ENCODE measurements around the gene NCAPG.

The NCAPG gene

DNA sequence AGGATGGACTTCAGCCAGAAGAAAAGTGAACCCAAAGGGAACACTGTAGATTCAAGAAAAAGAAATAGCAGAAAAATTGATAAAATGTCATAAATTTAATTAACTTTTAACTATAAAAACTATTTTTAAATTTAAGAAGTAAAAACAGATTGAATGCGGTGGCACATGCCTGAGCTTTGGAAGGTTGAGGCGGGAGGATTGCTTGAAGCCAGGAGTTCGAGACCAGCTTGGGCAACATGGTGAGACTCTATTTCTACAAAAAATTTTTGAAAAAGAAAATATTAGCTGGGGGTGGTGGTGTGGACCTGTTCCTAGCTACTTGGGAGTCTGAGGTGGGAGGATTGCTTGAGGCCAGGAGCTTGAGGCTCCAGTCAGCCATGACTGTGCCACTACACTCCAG, 32.3 kb upstream of the NCAPG start:
- H3K9ac ChIP-seq (ENCODE audit: low read length), result no peak overlapping the region
- no peaks in the 10 kb centered on the region for H3K36me3 ChIP-seq (ENCODE audit: control insufficient read depth, insufficient read depth, low read length)
- H3K4me1 ChIP-seq (ENCODE audit: control insufficient read depth, insufficient read depth, low read length), result peaks cover 10% of the 10 kb centered on the region
- no peak overlapping the region for H3K4me3 ChIP-seq (ENCODE audit: low read length)
- no peaks in the 10 kb centered on the region for H3K9me3 ChIP-seq (ENCODE audit: control insufficient read depth, low read length)
- H3K27me3 ChIP-seq (ENCODE audit: control insufficient read depth, insufficient read depth, low read length), result peaks cover 33% of the 10 kb centered on the region

DNA sequence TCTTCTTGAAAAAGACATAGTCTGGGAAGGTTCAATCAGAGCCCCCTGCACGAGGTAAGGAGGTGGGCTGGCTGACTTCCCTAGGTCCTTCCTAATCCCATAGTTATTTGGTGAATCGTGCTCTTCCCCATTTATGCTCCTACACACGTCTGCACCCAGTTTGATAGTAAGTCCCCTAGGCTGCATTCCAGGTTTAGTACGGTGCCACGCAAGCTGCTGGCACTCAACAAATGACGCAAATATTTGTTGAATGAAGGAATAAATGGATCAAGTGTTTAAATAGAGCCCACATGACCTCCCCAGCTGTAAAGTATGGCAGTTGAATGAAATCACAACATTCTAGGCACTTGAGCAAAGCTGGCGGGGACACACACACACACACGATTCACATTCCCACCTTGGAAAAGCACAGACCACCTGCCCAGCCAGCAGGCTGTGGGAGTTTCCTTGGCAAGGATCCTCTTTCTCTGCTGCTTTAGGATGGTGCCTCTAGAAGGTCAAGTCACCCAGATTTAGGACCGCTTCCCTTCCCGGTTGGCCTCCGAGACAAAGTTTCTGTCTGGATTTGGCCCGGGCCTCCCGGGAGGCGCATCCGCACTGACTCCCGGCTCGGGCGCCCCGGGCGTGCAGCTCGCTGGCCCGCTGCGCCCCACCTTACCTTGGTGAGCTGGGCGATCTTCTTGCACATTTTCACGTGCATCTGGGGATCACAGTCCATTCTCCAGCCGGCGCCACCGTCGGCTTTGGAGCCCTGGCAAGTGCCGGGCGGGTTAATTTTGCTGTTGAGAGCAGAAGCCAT, 30.1 kb upstream of the NCAPG start:
- Histone ChIP-seq H3K27me3 (ENCODE audit: control insufficient read depth, insufficient read depth, low read length) (peaks cover 33% of the 10 kb centered on the region), H3K9me3 (ENCODE audit: control insufficient read depth, low read length) (no peaks in the 10 kb centered on the region), H3K36me3 (ENCODE audit: control insufficient read depth, insufficient read depth, low read length) (no peaks in the 10 kb centered on the region), H3K4me1 (ENCODE audit: control insufficient read depth, insufficient read depth, low read length) (peaks cover 10% of the 10 kb centered on the region), H3K9ac (ENCODE audit: low read length) (peak overlapping the region; percentile 39), H3K4me3 (ENCODE audit: low read length) (peak overlapping the region; percentile 47)

- Histone ChIP-seq H3K27me3 (ENCODE audit: control insufficient read depth, insufficient read depth, low read length) (peaks cover 33% of the 10 kb centered on the region), H3K36me3 (ENCODE audit: control insufficient read depth, insufficient read depth, low read length) (no peaks in the 10 kb centered on the region), H3K4me1 (ENCODE audit: control insufficient read depth, insufficient read depth, low read length) (peaks cover 10% of the 10 kb centered on the region), H3K4me3 (ENCODE audit: low read length) (peak within 1 kb of the TSS; percentile 47), H3K9ac (ENCODE audit: low read length) (peak within 1 kb of the TSS; percentile 39), H3K9me3 (ENCODE audit: control insufficient read depth, low read length) (no peaks in the 10 kb centered on the region)
Observed at GRCh38 chr4:17781300-17782287, 29.2 kb upstream of the NCAPG start, which contains the start of gene FAM184B. Gene FAM184B (minus strand): TSS chr4:17781621. CDS start chr4:17781299, 322 bp downstream.

GRCh38 chr4:17785858-17786257, 24.9 kb upstream of the NCAPG start:
- Histone ChIP-seq H3K9me3 (ENCODE audit: control insufficient read depth, low read length) (no peaks in the 10 kb centered on the region), H3K27me3 (ENCODE audit: control insufficient read depth, insufficient read depth, low read length) (peaks cover 18% of the 10 kb centered on the region), H3K4me3 (ENCODE audit: low read length) (no peak overlapping the region), H3K4me1 (ENCODE audit: control insufficient read depth, insufficient read depth, low read length) (peaks cover 5% of the 10 kb centered on the region), H3K9ac (ENCODE audit: low read length) (no peak overlapping the region), H3K36me3 (ENCODE audit: control insufficient read depth, insufficient read depth, low read length) (no peaks in the 10 kb centered on the region)

DNA sequence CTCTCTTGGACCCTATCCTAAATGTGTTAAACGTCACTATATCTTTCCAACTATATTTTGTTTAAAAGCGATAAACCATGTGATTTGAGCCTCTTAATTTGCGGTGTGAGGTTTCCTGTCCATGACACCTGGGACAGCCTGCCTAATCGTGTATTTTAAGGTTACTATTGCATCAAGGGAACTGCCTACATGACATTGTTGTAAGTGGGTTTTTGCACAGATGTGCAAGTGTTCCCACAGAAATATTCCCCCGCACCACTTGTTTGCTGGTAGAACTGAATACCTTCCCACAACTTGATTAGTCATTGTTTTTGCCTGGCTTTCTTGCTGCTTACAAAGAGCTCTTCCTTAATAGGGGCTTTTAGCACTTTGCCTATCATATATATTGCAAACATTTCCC, 24.2 kb upstream of the NCAPG start:
- Histone ChIP-seq H3K4me1 (ENCODE audit: control insufficient read depth, insufficient read depth, low read length) (peaks cover 3% of the 10 kb centered on the region), H3K9ac (ENCODE audit: low read length) (no peak overlapping the region), H3K4me3 (ENCODE audit: low read length) (no peak overlapping the region), H3K9me3 (ENCODE audit: control insufficient read depth, low read length) (no peaks in the 10 kb centered on the region), H3K27me3 (ENCODE audit: control insufficient read depth, insufficient read depth, low read length) (peaks cover 11% of the 10 kb centered on the region), H3K36me3 (ENCODE audit: control insufficient read depth, insufficient read depth, low read length) (no peaks in the 10 kb centered on the region)

- Histone ChIP-seq H3K4me1 (ENCODE audit: control insufficient read depth, insufficient read depth, low read length) (no peaks in the 10 kb centered on the region), H3K9me3 (ENCODE audit: control insufficient read depth, low read length) (no peaks in the 10 kb centered on the region), H3K27me3 (ENCODE audit: control insufficient read depth, insufficient read depth, low read length) (peaks cover 4% of the 10 kb centered on the region), H3K36me3 (ENCODE audit: control insufficient read depth, insufficient read depth, low read length) (no peaks in the 10 kb centered on the region), H3K4me3 (ENCODE audit: low read length) (no peak overlapping the region), H3K9ac (ENCODE audit: low read length) (no peak overlapping the region)
Observed at GRCh38 chr4:17787315-17787714, 23.5 kb upstream of the NCAPG start.

DNA sequence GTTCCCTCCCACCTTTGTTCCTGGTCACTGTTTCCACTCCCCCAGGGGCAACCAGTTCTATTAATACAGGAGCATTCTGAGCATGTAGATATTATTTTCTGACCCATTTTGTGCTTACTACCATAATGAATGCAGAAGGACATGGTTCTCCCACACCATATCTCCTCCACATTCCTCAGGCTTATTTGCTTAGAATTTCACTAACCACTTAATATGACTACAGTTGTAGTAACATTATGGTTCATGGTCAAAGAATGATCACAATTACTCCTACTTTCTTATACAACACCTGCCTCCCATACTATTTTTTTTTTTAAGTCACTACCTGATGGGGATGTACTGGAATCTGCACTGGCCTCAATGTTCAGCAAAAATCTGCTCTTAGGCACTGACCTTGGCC, 21.8 kb upstream of the NCAPG start:
- Histone ChIP-seq H3K27me3 (ENCODE audit: control insufficient read depth, insufficient read depth, low read length) (no peaks in the 10 kb centered on the region), H3K4me3 (ENCODE audit: low read length) (no peak overlapping the region), H3K4me1 (ENCODE audit: control insufficient read depth, insufficient read depth, low read length) (no peaks in the 10 kb centered on the region), H3K9ac (ENCODE audit: low read length) (no peak overlapping the region), H3K9me3 (ENCODE audit: control insufficient read depth, low read length) (no peaks in the 10 kb centered on the region), H3K36me3 (ENCODE audit: control insufficient read depth, insufficient read depth, low read length) (no peaks in the 10 kb centered on the region)

GRCh38 chr4:17794730-17795129, 16.0 kb upstream of the NCAPG start:
- Histone ChIP-seq H3K4me1 (ENCODE audit: control insufficient read depth, insufficient read depth, low read length) (no peaks in the 10 kb centered on the region), H3K27me3 (ENCODE audit: control insufficient read depth, insufficient read depth, low read length) (no peaks in the 10 kb centered on the region), H3K36me3 (ENCODE audit: control insufficient read depth, insufficient read depth, low read length) (no peaks in the 10 kb centered on the region), H3K4me3 (ENCODE audit: low read length) (no peak overlapping the region), H3K9me3 (ENCODE audit: control insufficient read depth, low read length) (no peaks in the 10 kb centered on the region), H3K9ac (ENCODE audit: low read length) (no peak overlapping the region)

DNA sequence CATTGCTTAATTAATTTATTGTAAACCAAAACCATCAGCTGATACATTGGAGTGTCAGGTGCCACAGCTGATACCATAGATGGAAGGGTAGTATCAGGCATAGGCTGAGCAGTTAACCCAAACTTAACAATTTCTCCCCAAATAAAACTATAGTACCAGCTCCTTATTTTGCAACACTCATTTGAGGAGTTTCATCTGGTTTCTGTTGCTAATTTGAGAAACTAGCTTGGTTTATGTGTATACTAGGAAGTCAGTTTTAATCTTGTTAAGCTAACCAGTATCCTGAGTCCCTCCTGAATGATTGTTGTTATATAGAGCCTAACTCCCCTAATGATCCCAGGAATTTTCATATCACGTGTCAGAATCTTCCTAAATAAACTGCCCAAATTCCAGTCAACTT, 13.0 kb upstream of the NCAPG start:
- no peak overlapping the region for H3K4me3 ChIP-seq (ENCODE audit: low read length)
- no peak overlapping the region for H3K9ac ChIP-seq (ENCODE audit: low read length)
- no peaks in the 10 kb centered on the region for H3K36me3 ChIP-seq (ENCODE audit: control insufficient read depth, insufficient read depth, low read length)
- H3K4me1 ChIP-seq (ENCODE audit: control insufficient read depth, insufficient read depth, low read length), result no peaks in the 10 kb centered on the region
- no peaks in the 10 kb centered on the region for H3K9me3 ChIP-seq (ENCODE audit: control insufficient read depth, low read length)
- no peaks in the 10 kb centered on the region for H3K27me3 ChIP-seq (ENCODE audit: control insufficient read depth, insufficient read depth, low read length)

- Histone ChIP-seq H3K4me1 (ENCODE audit: control insufficient read depth, insufficient read depth, low read length) (peaks cover 6% of the 10 kb centered on the region), H3K27me3 (ENCODE audit: control insufficient read depth, insufficient read depth, low read length) (no peaks in the 10 kb centered on the region), H3K4me3 (ENCODE audit: low read length) (no peak overlapping the region), H3K36me3 (ENCODE audit: control insufficient read depth, insufficient read depth, low read length) (peaks cover 6% of the 10 kb centered on the region), H3K9me3 (ENCODE audit: control insufficient read depth, low read length) (no peaks in the 10 kb centered on the region), H3K9ac (ENCODE audit: low read length) (no peak overlapping the region)
Observed at GRCh38 chr4:17805580-17806155, 5.1 kb upstream of the NCAPG start.

GRCh38 chr4:17807446-17807845, 3.3 kb upstream of the NCAPG start:
- no peak overlapping the region for H3K4me3 ChIP-seq (ENCODE audit: low read length)
- peak overlapping the region; percentile 5 for H3K9ac ChIP-seq (ENCODE audit: low read length)
- peaks cover 6% of the 10 kb centered on the region for H3K4me1 ChIP-seq (ENCODE audit: control insufficient read depth, insufficient read depth, low read length)
- H3K9me3 ChIP-seq (ENCODE audit: control insufficient read depth, low read length), result no peaks in the 10 kb centered on the region
- H3K27me3 ChIP-seq (ENCODE audit: control insufficient read depth, insufficient read depth, low read length), result no peaks in the 10 kb centered on the region
- peaks cover 6% of the 10 kb centered on the region for H3K36me3 ChIP-seq (ENCODE audit: control insufficient read depth, insufficient read depth, low read length)

DNA sequence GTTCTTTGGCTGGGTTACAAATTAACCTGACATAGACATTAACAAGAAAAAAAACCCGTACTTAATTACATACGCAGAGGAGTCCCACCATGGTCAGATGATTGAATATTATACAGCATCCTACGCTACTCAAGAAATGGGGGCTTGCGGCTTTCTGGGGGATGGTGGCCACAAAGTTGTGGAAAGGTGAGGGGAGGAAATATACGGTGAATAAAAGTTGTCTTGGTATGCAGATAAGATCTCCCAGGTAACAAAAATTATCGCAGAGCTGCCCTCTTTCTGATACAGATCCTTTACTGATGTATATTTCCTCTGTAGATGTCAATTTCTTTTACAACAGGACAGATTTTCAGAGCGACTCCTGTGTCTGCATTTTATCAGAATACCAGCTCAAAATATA, 1.1 kb upstream of the NCAPG start:
- no peaks in the 10 kb centered on the region for H3K9me3 ChIP-seq (ENCODE audit: control insufficient read depth, low read length)
- H3K4me1 ChIP-seq (ENCODE audit: control insufficient read depth, insufficient read depth, low read length), result peaks cover 6% of the 10 kb centered on the region
- H3K27me3 ChIP-seq (ENCODE audit: control insufficient read depth, insufficient read depth, low read length), result no peaks in the 10 kb centered on the region
- peak overlapping the region; percentile 99 for H3K9ac ChIP-seq (ENCODE audit: low read length)
- peak overlapping the region; percentile 85 for H3K4me3 ChIP-seq (ENCODE audit: low read length)
- no peaks in the 10 kb centered on the region for H3K36me3 ChIP-seq (ENCODE audit: control insufficient read depth, insufficient read depth, low read length)
